Measurements from ENCODE around the gene PLXNA2. TPM values are rescaled to one million over a fixed set of nuclear protein-coding genes. Genes with fewer than 3 reads are reported as not detected.

The PLXNA2 gene
- total RNA-seq, 1 donor from 2014 or later: 0.07 TPM

- DNase-seq (ENCODE audit: low spot score): no peak
- peaks cover 3% of the 10 kb centered on the region for H3K4me1 Mint-ChIP-seq (ENCODE audit: low read depth)
- no peaks in the 10 kb centered on the region for H3K36me3 Mint-ChIP-seq (ENCODE audit: low read depth)
- no peak overlapping the region for H3K27ac Mint-ChIP-seq
- no peak overlapping the region for H3K4me3 Mint-ChIP-seq (ENCODE audit: low read depth)
- H3K27me3 Mint-ChIP-seq (ENCODE audit: low read depth): peaks cover 6% of the 10 kb centered on the region
- no peaks in the 10 kb centered on the region for H3K9me3 Mint-ChIP-seq
- intact Hi-C loops (cut with micrococcal nuclease): no loop called here
These were observed 64.2 kb downstream of the PLXNA2 start for GRCh38 chr1:208179961-208180409.

GRCh38 chr1:208179263-208179816, 64.8 kb downstream of the PLXNA2 start:
- Mint-ChIP-seq H3K4me1 (ENCODE audit: low read depth) (peaks cover 1% of the 10 kb centered on the region), H3K9me3 (no peaks in the 10 kb centered on the region), H3K4me3 (ENCODE audit: low read depth) (no peak overlapping the region), H3K36me3 (ENCODE audit: low read depth) (no peaks in the 10 kb centered on the region), H3K27me3 (ENCODE audit: low read depth) (peaks cover 6% of the 10 kb centered on the region), H3K27ac (no peak overlapping the region)
- intact Hi-C loops (cut with micrococcal nuclease): no loop called here
- DNase-seq (ENCODE audit: low spot score): no peak

GRCh38 chr1:208178091-208178529, 66.1 kb downstream of the PLXNA2 start:
- Mint-ChIP-seq H3K27ac (no peak overlapping the region), H3K4me1 (ENCODE audit: low read depth) (no peaks in the 10 kb centered on the region), H3K27me3 (ENCODE audit: low read depth) (peaks cover 7% of the 10 kb centered on the region), H3K36me3 (ENCODE audit: low read depth) (no peaks in the 10 kb centered on the region), H3K4me3 (ENCODE audit: low read depth) (no peak overlapping the region), H3K9me3 (no peaks in the 10 kb centered on the region)
- intact Hi-C loops (cut with micrococcal nuclease): no loop called here
- no peak for DNase-seq (ENCODE audit: low spot score)

- intact Hi-C loops (cut with micrococcal nuclease): no loop called here
- Mint-ChIP-seq H3K9me3 (no peaks in the 10 kb centered on the region), H3K27me3 (ENCODE audit: low read depth) (peaks cover 5% of the 10 kb centered on the region), H3K4me1 (ENCODE audit: low read depth) (no peaks in the 10 kb centered on the region), H3K27ac (no peak overlapping the region), H3K36me3 (ENCODE audit: low read depth) (no peaks in the 10 kb centered on the region), H3K4me3 (ENCODE audit: low read depth) (no peak overlapping the region)
- no peak for DNase-seq (ENCODE audit: low spot score)
These were observed 66.5 kb downstream of the PLXNA2 start for GRCh38 chr1:208177656-208178055.

- DNase-seq (ENCODE audit: low spot score): no peak
- no peaks in the 10 kb centered on the region for H3K9me3 Mint-ChIP-seq
- no peaks in the 10 kb centered on the region for H3K36me3 Mint-ChIP-seq (ENCODE audit: low read depth)
- intact Hi-C loops (cut with micrococcal nuclease): no loop called here
- H3K4me3 Mint-ChIP-seq (ENCODE audit: low read depth): no peak overlapping the region
- H3K4me1 Mint-ChIP-seq (ENCODE audit: low read depth): no peaks in the 10 kb centered on the region
- no peak overlapping the region for H3K27ac Mint-ChIP-seq
- H3K27me3 Mint-ChIP-seq (ENCODE audit: low read depth): peaks cover 6% of the 10 kb centered on the region
These were observed 67.5 kb downstream of the PLXNA2 start for GRCh38 chr1:208176649-208177048.

GRCh38 chr1:208175508-208175895, 68.7 kb downstream of the PLXNA2 start:
- DNase-seq (ENCODE audit: low spot score): no peak
- Mint-ChIP-seq H3K27me3 (ENCODE audit: low read depth) (peaks cover 9% of the 10 kb centered on the region), H3K4me3 (ENCODE audit: low read depth) (no peak overlapping the region), H3K4me1 (ENCODE audit: low read depth) (no peaks in the 10 kb centered on the region), H3K9me3 (no peaks in the 10 kb centered on the region), H3K27ac (no peak overlapping the region), H3K36me3 (ENCODE audit: low read depth) (no peaks in the 10 kb centered on the region)
- intact Hi-C loops (cut with micrococcal nuclease): no loop called here

GRCh38 chr1:208174731-208175507, 69.3 kb downstream of the PLXNA2 start:
- Mint-ChIP-seq H3K27me3 (ENCODE audit: low read depth) (peaks cover 11% of the 10 kb centered on the region), H3K4me3 (ENCODE audit: low read depth) (no peak overlapping the region), H3K27ac (no peak overlapping the region), H3K4me1 (ENCODE audit: low read depth) (no peaks in the 10 kb centered on the region), H3K9me3 (no peaks in the 10 kb centered on the region), H3K36me3 (ENCODE audit: low read depth) (no peaks in the 10 kb centered on the region)
- intact Hi-C loops (cut with micrococcal nuclease): no loop called here
- no peak for DNase-seq (ENCODE audit: low spot score)

GRCh38 chr1:208174200-208174599, 70.0 kb downstream of the PLXNA2 start:
- intact Hi-C loops (cut with micrococcal nuclease): no loop called here
- Mint-ChIP-seq H3K36me3 (ENCODE audit: low read depth) (no peaks in the 10 kb centered on the region), H3K4me1 (ENCODE audit: low read depth) (no peaks in the 10 kb centered on the region), H3K9me3 (no peaks in the 10 kb centered on the region), H3K4me3 (ENCODE audit: low read depth) (no peak overlapping the region), H3K27me3 (ENCODE audit: low read depth) (peaks cover 9% of the 10 kb centered on the region), H3K27ac (no peak overlapping the region)
- DNase-seq (ENCODE audit: low spot score): no peak

- no peaks in the 10 kb centered on the region for H3K4me1 Mint-ChIP-seq (ENCODE audit: low read depth)
- no peaks in the 10 kb centered on the region for H3K9me3 Mint-ChIP-seq
- DNase-seq (ENCODE audit: low spot score): no peak
- intact Hi-C loops (cut with micrococcal nuclease): no loop called here
- no peak overlapping the region for H3K4me3 Mint-ChIP-seq (ENCODE audit: low read depth)
- H3K27me3 Mint-ChIP-seq (ENCODE audit: low read depth): peaks cover 12% of the 10 kb centered on the region
- no peak overlapping the region for H3K27ac Mint-ChIP-seq
- H3K36me3 Mint-ChIP-seq (ENCODE audit: low read depth): no peaks in the 10 kb centered on the region
These were observed 70.4 kb downstream of the PLXNA2 start for GRCh38 chr1:208173749-208174148.

- H3K9me3 Mint-ChIP-seq: no peaks in the 10 kb centered on the region
- intact Hi-C loops (cut with micrococcal nuclease): no loop called here
- no peaks in the 10 kb centered on the region for H3K4me1 Mint-ChIP-seq (ENCODE audit: low read depth)
- H3K27ac Mint-ChIP-seq: no peak overlapping the region
- H3K27me3 Mint-ChIP-seq (ENCODE audit: low read depth): peaks cover 12% of the 10 kb centered on the region
- DNase-seq (ENCODE audit: low spot score): no peak
- no peak overlapping the region for H3K4me3 Mint-ChIP-seq (ENCODE audit: low read depth)
- no peaks in the 10 kb centered on the region for H3K36me3 Mint-ChIP-seq (ENCODE audit: low read depth)
These were observed 71.6 kb downstream of the PLXNA2 start for GRCh38 chr1:208172423-208173145.

- no peaks in the 10 kb centered on the region for H3K36me3 Mint-ChIP-seq (ENCODE audit: low read depth)
- no peak overlapping the region for H3K4me3 Mint-ChIP-seq (ENCODE audit: low read depth)
- H3K9me3 Mint-ChIP-seq: no peaks in the 10 kb centered on the region
- DNase-seq (ENCODE audit: low spot score): no peak
- intact Hi-C loops (cut with micrococcal nuclease): no loop called here
- peaks cover 12% of the 10 kb centered on the region for H3K27me3 Mint-ChIP-seq (ENCODE audit: low read depth)
- H3K4me1 Mint-ChIP-seq (ENCODE audit: low read depth): no peaks in the 10 kb centered on the region
- H3K27ac Mint-ChIP-seq: no peak overlapping the region
These were observed 72.4 kb downstream of the PLXNA2 start for GRCh38 chr1:208171616-208172422.

GRCh38 chr1:208170252-208170651, 73.9 kb downstream of the PLXNA2 start:
- intact Hi-C loops (cut with micrococcal nuclease): no loop called here

More at GRCh38 chr1:208170252-208170651, 73.9 kb downstream of the PLXNA2 start:
- H3K9me3 Mint-ChIP-seq: no peaks in the 10 kb centered on the region
- no peak overlapping the region for H3K27ac Mint-ChIP-seq
- H3K4me3 Mint-ChIP-seq (ENCODE audit: low read depth): no peak overlapping the region
- H3K4me1 Mint-ChIP-seq (ENCODE audit: low read depth): no peaks in the 10 kb centered on the region
- no peaks in the 10 kb centered on the region for H3K36me3 Mint-ChIP-seq (ENCODE audit: low read depth)
- no peak for DNase-seq (ENCODE audit: low spot score)
- H3K27me3 Mint-ChIP-seq (ENCODE audit: low read depth): peaks cover 18% of the 10 kb centered on the region
